ENCODE measurements around the gene ELK1.

DNA sequence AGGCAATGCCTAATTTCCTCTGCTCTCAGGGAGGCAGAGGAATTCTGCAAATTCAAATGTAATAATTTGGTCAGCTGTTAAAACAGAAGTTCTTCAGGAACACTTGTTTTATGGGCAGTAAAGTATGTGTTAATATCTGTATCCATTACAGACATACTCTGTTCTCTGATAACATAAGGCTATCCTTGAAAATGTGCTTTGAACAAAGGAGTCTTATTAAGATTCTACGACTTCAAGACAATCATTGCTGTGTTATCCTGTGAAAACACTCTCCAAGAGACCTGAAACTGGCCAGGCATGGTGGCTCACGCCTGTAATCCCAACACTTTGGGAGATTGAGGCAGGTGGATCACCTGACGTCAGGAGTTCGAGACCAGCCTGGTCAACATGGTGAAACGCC lies 18.7 kb downstream of the ELK1 start:
- TF ChIP-seq POLR2A (IDR thresholded peaks at IDR 0.05) (no peak), CTCF (IDR thresholded peaks at IDR 0.05) (no peak), EP300 (IDR thresholded peaks at IDR 0.05; ENCODE audit: low read depth) (no peak)
